PFSK-1 (cell line): ENCODE data around the gene TRMT1.

Source experiments
- POLR2AphosphoS5 ChIP-seq: IDR thresholded peaks from 2 replicates; pipeline ENCODE4 v1.6.1; 2012; ENCODE audit warnings: low read depth, mild to moderate bottlenecking, control low read depth, low read length, moderate library complexity
- SIN3A ChIP-seq: IDR thresholded peaks from 2 replicates; pipeline ENCODE4 v1.6.1; 2012; ENCODE audit warnings: mild to moderate bottlenecking, low read length, moderate library complexity, borderline replicate concordance; ENCODE audit not compliant: insufficient read depth

- TF ChIP-seq POLR2AphosphoS5: no peak
- no peak for TF ChIP-seq SIN3A
Measured at GRCh38 chr19:13091400-13092157, 25.0 kb downstream of the TRMT1 start.
